HG02852 (cell line): ENCODE measurements around the gene VPS11.
"Not testable (repeated sequence)": the region's sequence is repeated elsewhere in the genome, so short reads cannot be mapped to it uniquely, and the experiment has no call there.

Experiments used
- ATAC-seq: cut with Tn5 transposase; IDR thresholded peaks from one replicate; pipeline ENCODE4 v1.9.1; 2021; ENCODE audit warnings: mild to moderate bottlenecking, moderate library complexity; ENCODE audit not compliant: unreplicated experiment

VPS11 gene

GRCh38 chr11:119034813-119035212 is 32.8 kb upstream of the VPS11 start:
- no peak for ATAC-seq

- ATAC-seq = no peak
These were observed 28.7 kb upstream of the VPS11 start for GRCh38 chr11:119038884-119039283.

- not testable (repeated sequence) for ATAC-seq
These were observed 28.1 kb upstream of the VPS11 start for GRCh38 chr11:119039471-119039870.

- no peak for ATAC-seq
These were observed 25.6 kb upstream of the VPS11 start for GRCh38 chr11:119041821-119042514.

- ATAC-seq = no peak
These were observed 24.7 kb upstream of the VPS11 start for GRCh38 chr11:119042927-119043326.

- ATAC-seq = no peak
These were observed 22.9 kb upstream of the VPS11 start for GRCh38 chr11:119044708-119045107.

GRCh38 chr11:119046489-119046888 is 21.1 kb upstream of the VPS11 start:
- no peak for ATAC-seq

- no peak for ATAC-seq
These were observed 20.4 kb upstream of the VPS11 start for GRCh38 chr11:119047205-119047604.

GRCh38 chr11:119048644-119049043 is 19.0 kb upstream of the VPS11 start:
- ATAC-seq = no peak

- ATAC-seq = no peak
These were observed 18.5 kb upstream of the VPS11 start for GRCh38 chr11:119049081-119049480.

GRCh38 chr11:119051440-119052162 is 16.0 kb upstream of the VPS11 start:
- peak; percentile 60 for ATAC-seq

- ATAC-seq = no peak
These were observed 15.3 kb upstream of the VPS11 start for GRCh38 chr11:119052163-119052814.

GRCh38 chr11:119054418-119054817 is 13.2 kb upstream of the VPS11 start:
- ATAC-seq = no peak

GRCh38 chr11:119055901-119056300 is 11.7 kb upstream of the VPS11 start:
- no peak for ATAC-seq

GRCh38 chr11:119056421-119056999 is 11.1 kb upstream of the VPS11 start:
- ATAC-seq = peak; percentile 12

- peak; percentile 93 for ATAC-seq
These were observed 10.4 kb upstream of the VPS11 start, which contains the start of gene HYOU1 for GRCh38 chr11:119057000-119057769. Gene HYOU1 (minus strand): TSS chr11:119057205. CDS start chr11:119056160, 1,045 bp downstream.

GRCh38 chr11:119059128-119059527 is 8.5 kb upstream of the VPS11 start:
- ATAC-seq = not testable (repeated sequence)

GRCh38 chr11:119061256-119061655 is 6.4 kb upstream of the VPS11 start:
- ATAC-seq = no peak

- no peak for ATAC-seq
These were observed 4.8 kb upstream of the VPS11 start for GRCh38 chr11:119062779-119063178.

- no peak for ATAC-seq
These were observed 2.2 kb upstream of the VPS11 start for GRCh38 chr11:119065369-119065768.

- no peak for ATAC-seq
These were observed 10.2 kb downstream of the VPS11 start for GRCh38 chr11:119077839-119078238.
